ENCODE data around the gene UGT1A5. TPM values are rescaled to one million over a fixed set of nuclear protein-coding genes. Genes with fewer than 3 reads are reported as not detected.

Gene UGT1A5
- total and polyA plus RNA-seq, 2 of the 13 experiments (the other 11 are each of a cell fraction or from before 2014, with no cell fraction given) = not detected

GRCh38 chr2:233791883-233792329 lies 79.2 kb downstream of the UGT1A5 start:
- Histone ChIP-seq H3K4me2 (ENCODE audit: low read depth, low read length) (no peak overlapping the region), H3K9ac (ENCODE audit: insufficient read depth, low read depth, low read length) (no peak overlapping the region), H3K79me2 (ENCODE audit: insufficient read depth, low read length) (no peaks in the 10 kb centered on the region), H3K27me3 (ENCODE audit: control insufficient read depth in 1 of 2, insufficient read depth in 2 of 2, low read length in 2 of 2) (peaks cover 7 to 43% of the 10 kb centered on the region in 2 experiments; a peak in 3 of 5 replicates), H2AFZ (ENCODE audit: low read length) (no peak overlapping the region), H3K4me1 (ENCODE audit: insufficient read depth, low read length) (peaks cover 14% of the 10 kb centered on the region; the same call in 1 of the 2 replicates), H4K20me1 (ENCODE audit: insufficient read depth, low read length) (no peaks in the 10 kb centered on the region), H3K9me3 (ENCODE audit: low read length) (no peaks in the 10 kb centered on the region), H3K27ac (ENCODE audit: extremely low read length, insufficient read depth, low read length) (no peak overlapping the region), H3K36me3 (replicated peaks in 1 of 2; ENCODE audit: control insufficient read depth in 1 of 2, insufficient read depth in 2 of 2, low read length in 2 of 2) (no peaks in the 10 kb centered on the region), H3K4me3 (replicated peaks in 1 of 3; ENCODE audit: insufficient read depth in 1 of 3, low read depth in 2 of 3, low read length in 3 of 3) (no peak overlapping the region)
- intact Hi-C loops (cut with micrococcal nuclease; ENCODE audit: unreplicated experiment) = no loop called here
- no peak for ATAC-seq
- WGBS (ENCODE audit: low lambda C conversion rate) = 52% methylated on average over 9 of the region's 9 CpGs
- ChIA-PET POLR2A (no interaction called here), CTCF (ENCODE audit: low intra/inter-chr PET ratio, low total read pairs) (no interaction called here)
- no TSS peak for BruUV-seq (replicated peaks)
- no peak for DNase-seq (ENCODE audit: low spot score)
- FAIRE-seq = no peak
- no peak for TF ChIP-seq ZNF503 (CRISPR knock-in tag; IDR thresholded peaks at IDR 0.05)
- no peak for TF ChIP-seq ZBTB3 (CRISPR knock-in tag; IDR thresholded peaks at IDR 0.05; ENCODE audit: borderline replicate concordance, low read depth)
- TF ChIP-seq MEIS1 (CRISPR knock-in tag; IDR thresholded peaks at IDR 0.05; ENCODE audit: borderline replicate concordance) = no peak
- no peak for TF ChIP-seq GFI1 (CRISPR knock-in tag; IDR thresholded peaks at IDR 0.05; ENCODE audit: borderline replicate concordance)
- TF ChIP-seq ZNF3 (CRISPR knock-in tag; IDR thresholded peaks at IDR 0.05) = no peak
- no peak for TF ChIP-seq ZNF574 (CRISPR knock-in tag; IDR thresholded peaks at IDR 0.05)
- no peak for TF ChIP-seq IKZF5 (CRISPR knock-in tag; IDR thresholded peaks at IDR 0.05)
- no peak for TF ChIP-seq ZNF205 (CRISPR knock-in tag; IDR thresholded peaks at IDR 0.05)
- no peak for TF ChIP-seq HDAC6 (IDR thresholded peaks at IDR 0.05; ENCODE audit: low read depth, low read length)
- no peak for TF ChIP-seq ZSCAN25 (CRISPR knock-in tag; IDR thresholded peaks at IDR 0.05)
- in situ Hi-C loops (cut with HindIII; ENCODE audit: extremely low pct_ligation_motif_present, low pct_unique_long_range_greater_than_20kb) = no loop called here

Data from HepG2 (cell line).